DOHH2 (cell line): ENCODE results near the gene MED27.

Experiments used
- CTCF ChIP-seq: fragments of 200-600 bp; sonication (generic); IDR thresholded peaks from one replicate; pipeline ENCODE4 v1.5.1; 2014; ENCODE audit warnings: antibody characterized with exemption, mild to moderate bottlenecking, low read depth, low read length; ENCODE audit not compliant: poor library complexity, severe bottlenecking
- EZH2phosphoT487 ChIP-seq: fragments of 200-600 bp; sonication (generic); IDR thresholded peaks from 2 replicates; pipeline ENCODE4 v1.6.1; 2017; ENCODE audit warnings: borderline replicate concordance, mild to moderate bottlenecking, antibody characterized with exemption, low read length, moderate library complexity, mixed read lengths

GRCh38 chr9:131848570-131849160 is 231.0 kb downstream of the MED27 start:
- TF ChIP-seq CTCF (no peak), EZH2phosphoT487 (no peak)
